Glutamatergic neuron (in vitro differentiated cells): ENCODE results near the gene PSG5. TPM values are rescaled to one million over a fixed set of nuclear protein-coding genes. Genes with fewer than 3 reads are reported as not detected.
"Not testable (repeated sequence)": the region's sequence is repeated elsewhere in the genome, so short reads cannot be mapped to it uniquely, and the experiment has no call there.

Source experiments
- DNase-seq: peaks from one replicate; pipeline ENCODE4 v3.0.0; 2022
- H3K27ac Mint-ChIP-seq: one replicate; pipeline ENCODE4 v1.8.0; 2020; ENCODE audit warnings: mild to moderate bottlenecking, mixed read lengths, inconsistent platforms; ENCODE audit not compliant: unreplicated experiment
- H3K27me3 Mint-ChIP-seq: one replicate; pipeline ENCODE4 v1.8.0; 2020; ENCODE audit warnings: mild to moderate bottlenecking, moderate library complexity, mixed read lengths, inconsistent platforms; ENCODE audit not compliant: unreplicated experiment
- H3K36me3 Mint-ChIP-seq: one replicate; pipeline ENCODE4 v1.8.0; 2020; ENCODE audit warnings: mild to moderate bottlenecking, mixed read lengths, inconsistent platforms; ENCODE audit not compliant: unreplicated experiment
- H3K4me1 Mint-ChIP-seq: one replicate; pipeline ENCODE4 v1.8.0; 2020; ENCODE audit warnings: mild to moderate bottlenecking, low read depth, mixed read lengths, inconsistent platforms; ENCODE audit not compliant: unreplicated experiment
- H3K4me3 Mint-ChIP-seq: one replicate; pipeline ENCODE4 v1.8.0; 2020; ENCODE audit warnings: mild to moderate bottlenecking, mixed read lengths, inconsistent platforms; ENCODE audit not compliant: unreplicated experiment
- H3K9me3 Mint-ChIP-seq: one replicate; pipeline ENCODE4 v1.8.0; 2020; ENCODE audit warnings: mild to moderate bottlenecking, moderate library complexity, mixed read lengths, inconsistent platforms; ENCODE audit not compliant: unreplicated experiment
- total RNA-seq: library from RNA; stranded (reverse); fragmentation: NEBNext Ultra II Directional; extraction: Animal tissue kit (Norgen Biotek cat#: 25700); gene quantifications from one replicate; pipeline ENCODE4 v1.2.1, GENCODE V29; 2021; ENCODE audit not compliant: unreplicated experiment
- TF ChIP-seq, protein P1 (sequence below): fragments of 200-600 bp; sonication (generic); IDR thresholded peaks from one replicate; pipeline ENCODE4 v1.5.0; 2021; ENCODE audit not compliant: partially characterized antibody, unreplicated experiment

The PSG5 gene
- total RNA-seq, 1 donor from 2014 or later: not detected

DNA sequence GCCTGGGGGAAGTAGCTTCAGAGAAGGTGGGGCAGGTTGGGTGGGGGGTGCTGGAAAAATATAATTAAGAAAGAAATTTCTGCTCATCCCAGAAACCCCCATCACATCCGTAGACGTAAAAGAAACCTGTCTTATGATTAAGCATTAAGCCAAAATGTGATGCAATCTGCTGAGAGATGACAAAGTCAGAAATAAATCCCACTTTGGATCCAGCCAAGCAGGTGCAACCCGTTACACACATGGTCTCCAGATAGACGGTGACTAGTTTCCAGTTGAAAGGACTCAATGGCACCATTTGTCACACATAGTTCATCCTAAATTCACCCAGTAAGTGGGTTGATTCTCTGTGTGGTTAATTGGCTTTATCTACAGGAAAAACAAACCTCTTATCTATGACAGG is 34.1 kb downstream of the PSG5 start:
- Mint-ChIP-seq H3K4me3 (no peak overlapping the region), H3K27me3 (peaks cover 3% of the 10 kb centered on the region), H3K4me1 (no peaks in the 10 kb centered on the region), H3K36me3 (no peaks in the 10 kb centered on the region), H3K9me3 (peaks cover 5% of the 10 kb centered on the region), H3K27ac (no peak overlapping the region)
- TF ChIP-seq, protein P1, sequence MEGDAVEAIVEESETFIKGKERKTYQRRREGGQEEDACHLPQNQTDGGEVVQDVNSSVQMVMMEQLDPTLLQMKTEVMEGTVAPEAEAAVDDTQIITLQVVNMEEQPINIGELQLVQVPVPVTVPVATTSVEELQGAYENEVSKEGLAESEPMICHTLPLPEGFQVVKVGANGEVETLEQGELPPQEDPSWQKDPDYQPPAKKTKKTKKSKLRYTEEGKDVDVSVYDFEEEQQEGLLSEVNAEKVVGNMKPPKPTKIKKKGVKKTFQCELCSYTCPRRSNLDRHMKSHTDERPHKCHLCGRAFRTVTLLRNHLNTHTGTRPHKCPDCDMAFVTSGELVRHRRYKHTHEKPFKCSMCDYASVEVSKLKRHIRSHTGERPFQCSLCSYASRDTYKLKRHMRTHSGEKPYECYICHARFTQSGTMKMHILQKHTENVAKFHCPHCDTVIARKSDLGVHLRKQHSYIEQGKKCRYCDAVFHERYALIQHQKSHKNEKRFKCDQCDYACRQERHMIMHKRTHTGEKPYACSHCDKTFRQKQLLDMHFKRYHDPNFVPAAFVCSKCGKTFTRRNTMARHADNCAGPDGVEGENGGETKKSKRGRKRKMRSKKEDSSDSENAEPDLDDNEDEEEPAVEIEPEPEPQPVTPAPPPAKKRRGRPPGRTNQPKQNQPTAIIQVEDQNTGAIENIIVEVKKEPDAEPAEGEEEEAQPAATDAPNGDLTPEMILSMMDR: no peak
- DNase-seq: no peak

GRCh38 chr19:43149788-43150187 is 36.5 kb downstream of the PSG5 start:
- H3K4me1 Mint-ChIP-seq, H3K4me3 Mint-ChIP-seq, H3K36me3 Mint-ChIP-seq, H3K27me3 Mint-ChIP-seq, DNase-seq, H3K27ac Mint-ChIP-seq: not testable (repeated sequence)
- H3K9me3 Mint-ChIP-seq: peaks cover 11% of the 10 kb centered on the region

DNA sequence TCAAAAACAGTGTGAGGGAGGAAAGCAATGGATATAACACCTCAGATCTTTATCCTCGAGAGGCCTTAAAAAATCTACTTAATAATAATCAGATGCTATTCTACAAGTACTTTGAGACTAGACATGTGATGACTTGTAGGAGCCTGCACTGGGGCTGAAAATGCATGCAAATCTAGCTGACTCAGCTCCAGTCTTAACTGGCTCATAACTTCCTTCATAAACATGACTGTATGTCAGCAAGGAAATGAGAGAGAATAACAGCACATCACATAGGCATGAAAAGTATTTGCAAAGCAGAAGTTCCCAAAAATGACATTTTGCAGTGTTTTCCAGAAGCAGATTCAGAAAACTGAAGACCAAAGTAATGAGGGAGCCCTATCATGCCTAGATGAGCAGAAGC is 38.1 kb downstream of the PSG5 start:
- peaks cover 11% of the 10 kb centered on the region for H3K9me3 Mint-ChIP-seq
- H3K27me3 Mint-ChIP-seq: peaks cover 6% of the 10 kb centered on the region
- H3K36me3 Mint-ChIP-seq: no peaks in the 10 kb centered on the region

GRCh38 chr19:43141763-43142162 is 44.6 kb downstream of the PSG5 start:
- H3K27ac Mint-ChIP-seq, H3K9me3 Mint-ChIP-seq, H3K4me1 Mint-ChIP-seq, H3K36me3 Mint-ChIP-seq, H3K4me3 Mint-ChIP-seq, H3K27me3 Mint-ChIP-seq, DNase-seq: not testable (repeated sequence)

More for the DNA sequence above, 38.1 kb downstream of the PSG5 start:
- H3K27ac Mint-ChIP-seq: no peak overlapping the region
- no peaks in the 10 kb centered on the region for H3K4me1 Mint-ChIP-seq
- no peak overlapping the region for H3K4me3 Mint-ChIP-seq
- no peak for DNase-seq
- TF ChIP-seq, protein P1: no peak

DNA sequence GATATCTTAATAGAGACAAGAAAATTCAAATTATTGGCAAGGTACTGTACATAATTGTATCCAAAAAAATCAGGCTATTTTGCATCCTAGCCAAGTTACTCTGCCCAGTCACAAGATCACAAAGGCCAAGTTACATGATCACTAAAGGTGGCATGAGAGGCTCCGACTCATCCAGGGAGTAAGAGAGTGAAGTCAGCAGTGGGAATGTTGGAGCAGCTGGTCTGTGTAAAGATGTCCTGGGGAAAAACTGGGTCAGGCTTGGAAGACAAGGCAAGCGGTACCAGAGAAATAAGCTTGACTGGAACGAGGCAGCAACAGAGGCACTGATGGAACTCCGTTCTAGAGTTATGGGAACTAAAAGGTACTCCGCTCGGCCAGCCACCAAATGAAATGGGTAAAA is 53.6 kb downstream of the PSG5 start:
- TF ChIP-seq, protein P1: no peak
- H3K9me3 Mint-ChIP-seq: no peaks in the 10 kb centered on the region

GRCh38 chr19:43131281-43131842 is 55.0 kb downstream of the PSG5 start:
- H3K27me3 Mint-ChIP-seq, DNase-seq, H3K9me3 Mint-ChIP-seq, H3K4me1 Mint-ChIP-seq, H3K27ac Mint-ChIP-seq, H3K4me3 Mint-ChIP-seq, H3K36me3 Mint-ChIP-seq: not testable (repeated sequence)

More for the DNA sequence above, 53.6 kb downstream of the PSG5 start:
- Mint-ChIP-seq H3K36me3 (no peaks in the 10 kb centered on the region), H3K27ac (no peak overlapping the region), H3K27me3 (no peaks in the 10 kb centered on the region), H3K4me1 (no peaks in the 10 kb centered on the region), H3K4me3 (no peak overlapping the region)
- DNase-seq: no peak

GRCh38 chr19:43129197-43129596 is 57.1 kb downstream of the PSG5 start:
- not testable (repeated sequence) for H3K27ac Mint-ChIP-seq, H3K4me3 Mint-ChIP-seq, DNase-seq, H3K27me3 Mint-ChIP-seq, H3K4me1 Mint-ChIP-seq, H3K9me3 Mint-ChIP-seq, H3K36me3 Mint-ChIP-seq

- not testable (repeated sequence) for H3K27me3 Mint-ChIP-seq, H3K27ac Mint-ChIP-seq, H3K36me3 Mint-ChIP-seq, H3K4me1 Mint-ChIP-seq, DNase-seq, H3K9me3 Mint-ChIP-seq, H3K4me3 Mint-ChIP-seq
These were observed 59.0 kb downstream of the PSG5 start for GRCh38 chr19:43127336-43127735.
